Transverse colon (tissue), 4 donors: Measurements from ENCODE around the gene SCEL. TPM values are rescaled to one million over a fixed set of nuclear protein-coding genes. Genes with fewer than 3 reads are reported as not detected.
"Not testable (repeated sequence)": the region's sequence is repeated elsewhere in the genome, so short reads cannot be mapped to it uniquely, and the experiment has no call there.

Experiments used
- DNase-seq: peaks from one replicate; pipeline ENCODE4 v3.0.0-alpha.2; 2019
- H3K27ac ChIP-seq, 4 donors: fragments of 200-600 bp; sonication (generic); 2 replicates each; pipeline ENCODE4 v1.5.1; 2016 to 2018; ENCODE audit warnings: inconsistent platforms in 4 of 4
- H3K27me3 ChIP-seq: fragments of 200-600 bp; sonication (generic); 2 replicates; pipeline ENCODE4 v1.5.1; 2017; ENCODE audit warnings: inconsistent platforms
- H3K36me3 ChIP-seq, 4 donors: fragments of 200-600 bp; sonication (generic); 2 replicates each; pipeline ENCODE4 v1.5.1; 2017 to 2019; ENCODE audit warnings: inconsistent platforms in 4 of 4
- H3K4me1 ChIP-seq, 4 donors: fragments of 200-600 bp; sonication (generic); 2 replicates each; pipeline ENCODE4 v1.5.1; 2017 to 2020; ENCODE audit warnings: inconsistent platforms in 4 of 4
- H3K4me3 ChIP-seq, 4 donors: fragments of 200-600 bp; sonication (generic); 1 replicate in 1 of 4; 2 replicates in 3 of 4; pipeline versions ENCODE4 v1.5.1 to v1.6.1; 2017 to 2019; ENCODE audit warnings: inconsistent platforms in 4 of 4
- H3K9me3 ChIP-seq, 2 donors: fragments of 200-600 bp; sonication (generic); 2 replicates each; pipeline ENCODE4 v1.5.1; 2017 to 2019; ENCODE audit warnings: inconsistent platforms in 2 of 2
- CTCF ChIP-seq, 5 experiments: fragments of 200-600 bp in 3 of 5; fragments of 450-650 bp in 2 of 5; sonication (generic) in 3 of 5; IDR thresholded peaks; 1 replicate in 2 of 5; 2 replicates in 3 of 5; pipeline ENCODE4 v1.5.1; 2016 to 2017; ENCODE audit warnings: antibody characterized with exemption in 5 of 5, inconsistent platforms in 3 of 5, mild to moderate bottlenecking in 2 of 5, moderate library complexity in 1 of 5
- EP300 ChIP-seq: sonication (generic); formaldehyde crosslinking; IDR thresholded peaks from one replicate; pipeline ENCODE4 v1.6.1; 2017; ENCODE audit warnings: antibody characterized with exemption, low read depth
- POLR2A ChIP-seq: fragments of 450-650 bp; IDR thresholded peaks from one replicate; pipeline ENCODE4 v1.6.1; 2016; ENCODE audit warnings: antibody characterized with exemption, mild to moderate bottlenecking, moderate library complexity
- POLR2AphosphoS5 ChIP-seq, 3 donors: sonication (generic); formaldehyde crosslinking; IDR thresholded peaks; one replicate each; pipeline ENCODE4 v1.6.1; 2016; ENCODE audit warnings: antibody characterized with exemption in 3 of 3
- WGBS, 2 donors: methylation state at CpG; one replicate each; pipeline ENCODE4 v1.1.5; 2018; ENCODE audit warnings: low coverage in 1 of 2; 5-methylcytosine and 5-hydroxymethylcytosine counted together
- in situ Hi-C, 4 donors: fragments of 200-750 bp; cut with MboI; loops; one replicate each; pipeline versions ENCODE4 v1.15.0 to v1.15.1; 2017; ENCODE audit warnings: low sequenced_read_pairs in 3 of 4, low pct_ligation_motif_present in 1 of 4, low pct_unique_long_range_greater_than_20kb in 1 of 4
- intact Hi-C: fragments of 100-400 bp; cut with DNase I; formaldehyde crosslinking; loops from one replicate; pipeline ENCODE4 v1.15.1; 2023; ENCODE audit warnings: low total_unique reads
- total RNA-seq, 4 donors: library from RNA; depleted of rRNA; stranded (reverse); fragments of >200 nt; gene quantifications; one replicate each; pipeline ENCODE4 v1.1.0, GENCODE V29; 2016

SCEL gene
- total RNA-seq, 4 donors from 2014 or later = 0.32 to 0.96 TPM; not detected in 2

GRCh38 chr13:77660841-77661250 is 125.3 kb downstream of the SCEL start:
- in situ Hi-C loops (no loop called here), intact Hi-C loops (no loop called here)
- DNase-seq = no peak
- no peak overlapping the region for H3K27ac ChIP-seq
- WGBS, 2 donors = 79 to 100% methylated on average over 1 to 12 of the region's 15 CpGs
- H3K4me3 ChIP-seq = no peak overlapping the region
- H3K27me3 ChIP-seq = no peaks in the 10 kb centered on the region
- no peaks in the 10 kb centered on the region for H3K36me3 ChIP-seq
- no peaks in the 10 kb centered on the region for H3K9me3 ChIP-seq
- no peaks in the 10 kb centered on the region for H3K4me1 ChIP-seq
- TF ChIP-seq POLR2A (no peak), EP300 (no peak), POLR2AphosphoS5 (IDR thresholded peaks at IDR 0.05) (no peak), CTCF (IDR thresholded peaks at IDR 0.05) (no peak)

- H3K36me3 ChIP-seq, H3K27ac ChIP-seq, in situ Hi-C loops, DNase-seq, intact Hi-C loops, H3K4me3 ChIP-seq, H3K9me3 ChIP-seq, H3K4me1 ChIP-seq, H3K27me3 ChIP-seq: not testable (repeated sequence)
- 85 to 86% methylated on average over 14 to 16 of the region's 16 CpGs for WGBS, 2 donors
Observed at GRCh38 chr13:77662301-77662700, 126.8 kb downstream of the SCEL start.

- H3K36me3 ChIP-seq, H3K27me3 ChIP-seq, DNase-seq, intact Hi-C loops, H3K4me3 ChIP-seq, H3K27ac ChIP-seq, H3K9me3 ChIP-seq, H3K4me1 ChIP-seq, in situ Hi-C loops: not testable (repeated sequence)
- WGBS, 2 donors = 94% methylated on average over 6 of the region's 15 CpGs; no CpG with 5 or more reads in 1 of the 2 donors
Observed at GRCh38 chr13:77662831-77663230, 127.3 kb downstream of the SCEL start.

GRCh38 chr13:77674852-77675251 is 139.3 kb downstream of the SCEL start:
- Histone ChIP-seq H3K4me3 (no peak overlapping the region), H3K27ac (no peak overlapping the region), H3K4me1 (no peaks in the 10 kb centered on the region), H3K27me3 (no peaks in the 10 kb centered on the region), H3K9me3 (no peaks in the 10 kb centered on the region), H3K36me3 (no peaks in the 10 kb centered on the region)
- intact Hi-C loops (no loop called here), in situ Hi-C loops (no loop called here)
- no peak for TF ChIP-seq POLR2A
- TF ChIP-seq CTCF (IDR thresholded peaks at IDR 0.05) = no peak
- TF ChIP-seq POLR2AphosphoS5 (IDR thresholded peaks at IDR 0.05) = no peak
- TF ChIP-seq EP300 = no peak
- DNase-seq = no peak

GRCh38 chr13:77678691-77679235 is 143.3 kb downstream of the SCEL start:
- 72 to 83% methylated on average over 1 to 5 of the region's 5 CpGs for WGBS, 2 donors
- H3K36me3 ChIP-seq = no peaks in the 10 kb centered on the region
- in situ Hi-C loops (no loop called here), intact Hi-C loops (no loop called here)
- H3K27me3 ChIP-seq = no peaks in the 10 kb centered on the region
- no peak for DNase-seq
- H3K4me1 ChIP-seq = no peaks in the 10 kb centered on the region
- TF ChIP-seq POLR2A (no peak), EP300 (no peak), CTCF (IDR thresholded peaks at IDR 0.05) (no peak), POLR2AphosphoS5 (IDR thresholded peaks at IDR 0.05) (no peak)
- H3K9me3 ChIP-seq = no peaks in the 10 kb centered on the region
- no peak overlapping the region for H3K4me3 ChIP-seq
- no peak overlapping the region for H3K27ac ChIP-seq
